D721Med (cell line): ENCODE measurements around the gene RBM27.
"Not testable (repeated sequence)": the region's sequence is repeated elsewhere in the genome, so short reads cannot be mapped to it uniquely, and the experiment has no call there.

ENCODE experiments used
- DNase-seq: peaks from one replicate; pipeline ENCODE4 v3.0.0; 2011; ENCODE audit warnings: low spot score; ENCODE audit not compliant: insufficient read length
- FAIRE-seq: peaks from 2 replicates; lab custom pipeline; 2011; peaks lifted over from hg19 to GRCh38; lab: Jason Lieb, UNC
- TF ChIP-seq, protein P1 (sequence below): IDR thresholded peaks from 2 replicates; pipeline ENCODE4 v1.5.1; 2012; ENCODE audit warnings: mild to moderate bottlenecking, control low read depth; ENCODE audit not compliant: insufficient read depth; ENCODE audit errors: missing control alignments

Gene RBM27

DNA sequence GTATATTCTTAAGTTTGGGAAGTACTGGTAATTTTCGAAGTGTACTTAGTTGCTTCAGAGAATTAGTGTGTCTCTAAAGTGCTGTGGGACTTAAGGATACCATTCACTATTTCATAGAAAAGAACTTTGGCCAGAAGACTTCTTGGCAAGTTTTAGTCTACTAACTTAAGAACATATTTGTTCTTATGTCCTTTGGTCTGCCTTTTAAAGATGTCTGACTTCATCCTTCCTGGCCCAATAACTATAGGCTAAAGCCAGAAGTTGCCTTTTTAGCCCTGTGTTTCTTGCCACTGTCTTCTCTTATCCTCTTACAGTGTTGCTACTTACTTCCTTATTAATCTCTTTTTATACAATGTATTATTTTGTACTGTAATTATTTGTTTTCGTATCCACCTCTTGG is 6.3 kb downstream of the RBM27 start:
- DNase-seq (no peak), FAIRE-seq (no peak)
- TF ChIP-seq, protein P1, sequence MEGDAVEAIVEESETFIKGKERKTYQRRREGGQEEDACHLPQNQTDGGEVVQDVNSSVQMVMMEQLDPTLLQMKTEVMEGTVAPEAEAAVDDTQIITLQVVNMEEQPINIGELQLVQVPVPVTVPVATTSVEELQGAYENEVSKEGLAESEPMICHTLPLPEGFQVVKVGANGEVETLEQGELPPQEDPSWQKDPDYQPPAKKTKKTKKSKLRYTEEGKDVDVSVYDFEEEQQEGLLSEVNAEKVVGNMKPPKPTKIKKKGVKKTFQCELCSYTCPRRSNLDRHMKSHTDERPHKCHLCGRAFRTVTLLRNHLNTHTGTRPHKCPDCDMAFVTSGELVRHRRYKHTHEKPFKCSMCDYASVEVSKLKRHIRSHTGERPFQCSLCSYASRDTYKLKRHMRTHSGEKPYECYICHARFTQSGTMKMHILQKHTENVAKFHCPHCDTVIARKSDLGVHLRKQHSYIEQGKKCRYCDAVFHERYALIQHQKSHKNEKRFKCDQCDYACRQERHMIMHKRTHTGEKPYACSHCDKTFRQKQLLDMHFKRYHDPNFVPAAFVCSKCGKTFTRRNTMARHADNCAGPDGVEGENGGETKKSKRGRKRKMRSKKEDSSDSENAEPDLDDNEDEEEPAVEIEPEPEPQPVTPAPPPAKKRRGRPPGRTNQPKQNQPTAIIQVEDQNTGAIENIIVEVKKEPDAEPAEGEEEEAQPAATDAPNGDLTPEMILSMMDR, result no peak

DNA sequence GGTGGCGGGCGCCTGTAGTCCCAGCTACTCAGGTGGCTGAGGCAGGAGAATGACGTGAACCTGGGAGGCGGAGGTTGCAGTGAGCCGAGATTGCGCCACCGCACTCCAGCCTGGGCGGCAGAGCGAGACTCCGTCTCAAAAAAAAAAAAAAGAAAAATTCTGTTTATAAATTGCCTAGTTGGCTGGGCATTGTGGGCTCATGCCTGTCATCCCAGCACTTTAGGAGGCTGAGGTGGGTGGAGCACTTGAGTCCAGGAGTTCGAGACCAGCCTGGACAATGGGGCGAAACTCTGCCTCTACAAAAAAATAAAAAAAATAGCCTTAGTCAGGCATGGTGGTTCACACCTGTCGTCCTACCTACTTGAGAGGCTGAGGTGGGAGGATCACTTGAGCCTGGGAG is 7.4 kb downstream of the RBM27 start:
- not testable (repeated sequence) for FAIRE-seq, DNase-seq

- DNase-seq (no peak), FAIRE-seq (no peak)
- TF ChIP-seq, protein P1, result no peak
These were observed 9.9 kb downstream of the RBM27 start for GRCh38 chr5:146213210-146213826.

GRCh38 chr5:146214881-146215280 is 11.5 kb downstream of the RBM27 start:
- DNase-seq, FAIRE-seq: not testable (repeated sequence)

DNA sequence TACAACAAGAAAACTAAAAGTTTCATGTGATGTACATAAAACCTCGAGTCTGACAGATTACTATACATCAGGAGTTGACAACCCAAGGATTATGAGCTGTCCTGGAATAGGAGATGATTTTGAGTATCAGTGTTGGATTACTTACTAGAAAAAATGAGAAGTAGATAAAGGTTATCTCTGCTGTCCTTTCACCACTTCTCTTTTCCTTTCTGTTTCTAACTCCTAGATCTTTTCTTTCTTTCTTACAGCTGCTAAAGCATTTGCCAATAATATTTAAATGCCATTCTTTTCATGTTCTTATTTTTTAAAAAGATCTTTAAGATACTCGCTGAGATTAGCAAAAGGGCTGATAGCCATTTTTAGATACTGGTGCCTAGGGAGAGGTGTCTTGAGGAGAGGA is 14.8 kb downstream of the RBM27 start:
- FAIRE-seq, result no peak
- TF ChIP-seq, protein P1, result no peak
- no peak for DNase-seq

- FAIRE-seq (no peak), DNase-seq (no peak)
- TF ChIP-seq, protein P1, result no peak
These were observed 15.8 kb downstream of the RBM27 start for GRCh38 chr5:146219243-146219642.

GRCh38 chr5:146221234-146221633 is 17.8 kb downstream of the RBM27 start:
- TF ChIP-seq, protein P1, result no peak
- FAIRE-seq, result no peak
- no peak for DNase-seq

DNA sequence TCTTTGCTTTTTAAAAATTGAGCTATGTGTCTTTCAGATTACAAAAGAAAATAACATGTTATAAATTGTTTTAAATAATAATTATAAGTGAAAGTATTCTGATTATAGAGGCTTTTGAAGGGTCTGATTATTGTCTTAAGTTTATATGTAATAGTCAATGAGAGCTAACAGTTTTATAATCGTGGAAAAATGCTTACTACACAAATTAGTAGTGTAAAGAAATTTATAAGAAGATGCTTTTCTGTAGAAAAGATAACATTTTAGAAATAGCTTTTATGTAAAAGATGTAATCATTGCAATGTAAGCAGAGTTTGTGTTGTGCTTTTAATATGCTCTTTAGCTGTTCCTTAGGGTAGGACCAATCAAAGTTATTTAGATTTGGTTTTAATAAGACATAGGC is 18.6 kb downstream of the RBM27 start:
- TF ChIP-seq, protein P1, result no peak
- FAIRE-seq, result no peak
- no peak for DNase-seq
